T-helper 2 cell treated with Interferon-gamma antibody and Interleukin-4, amounts not matched to agents 100 ng/mL and 5 ng/mL, for 36 hours (primary cell): ENCODE measurements around the gene GCC1. TPM values are rescaled to one million over a fixed set of nuclear protein-coding genes. Genes with fewer than 3 reads are reported as not detected.
"Not testable (repeated sequence)": the region's sequence is repeated elsewhere in the genome, so short reads cannot be mapped to it uniquely, and the experiment has no call there.

Experiments used
- intact Hi-C: fragments of 100-400 bp; cut with micrococcal nuclease; formaldehyde crosslinking; loops from one replicate; pipeline ENCODE4 v1.15.1; 2023
- total RNA-seq: library from RNA; stranded (reverse); gene quantifications from 2 replicates; pipeline ENCODE4 v1.2.3, GENCODE V29; 2022

The GCC1 gene
- total RNA-seq, 1 donor from 2014 or later, result 18.1 TPM

- intact Hi-C loops, result no loop called here
These were observed 5.8 kb upstream of the GCC1 start for GRCh38 chr7:127591189-127591588.

- intact Hi-C loops, result loop anchor here (5.0 to 10.0 kb wide), 3 partner anchors 143 to 867 kb away; partner anchors contain the start of gene HILPDA
These were observed 4.5 kb upstream of the GCC1 start for GRCh38 chr7:127589896-127590295.

- intact Hi-C loops, result loop anchor here (1.0 to 10.0 kb wide), 5 partner anchors 63 to 868 kb away; partner anchors contain the start of genes HILPDA, SND1 and ZNF800
These were observed 3.5 kb upstream of the GCC1 start for GRCh38 chr7:127588697-127589482.

GRCh38 chr7:127588019-127588696, 2.8 kb upstream of the GCC1 start, which contains the start of gene ARF5:
Gene ARF5, plus strand, starts transcription at chr7:127588411. Its CDS starts 88 bp downstream, at chr7:127588499.
- intact Hi-C loops, result loop anchor here (1.0 to 10.0 kb wide), 5 partner anchors 64 to 869 kb away; partner anchors contain the start of genes HILPDA, SND1 and ZNF800

GRCh38 chr7:127587663-127588018, 2.2 kb upstream of the GCC1 start:
- intact Hi-C loops, result loop anchor here (1.0 to 10.0 kb wide), 5 partner anchors 65 to 870 kb away; partner anchors contain the start of genes HILPDA, SND1 and ZNF800

- intact Hi-C loops, result loop anchor here (5.0 to 10.0 kb wide), 3 partner anchors 139 to 871 kb away; partner anchors contain the start of gene HILPDA
These were observed 950 bp upstream of the GCC1 start for GRCh38 chr7:127586346-127586745.

GRCh38 chr7:127584648-127585043, 750 bp downstream of the GCC1 start:
- intact Hi-C loops, result loop anchor here (1.0 to 10.0 kb wide), 4 partner anchors 137 to 873 kb away; partner anchors contain the start of genes HILPDA and ZNF800

GRCh38 chr7:127582361-127582760, 3.0 kb downstream of the GCC1 start:
- intact Hi-C loops, result loop anchor here (10.0 kb wide), 1 partner anchor 272 kb away; no protein-coding TSS in a partner anchor

GRCh38 chr7:127581716-127582115, 3.7 kb downstream of the GCC1 start:
- intact Hi-C loops, result loop anchor here (10.0 kb wide), 1 partner anchor 273 kb away; no protein-coding TSS in a partner anchor

- intact Hi-C loops, result loop anchor here (10.0 kb wide), 1 partner anchor 274 kb away; no protein-coding TSS in a partner anchor
These were observed 4.8 kb downstream of the GCC1 start for GRCh38 chr7:127580612-127581011.

- intact Hi-C loops, result no loop called here
These were observed 6.6 kb downstream of the GCC1 start for GRCh38 chr7:127578711-127579275.

GRCh38 chr7:127578036-127578684, 7.2 kb downstream of the GCC1 start:
- intact Hi-C loops, result no loop called here

- intact Hi-C loops, result no loop called here
These were observed 13.5 kb downstream of the GCC1 start for GRCh38 chr7:127571741-127572505.

GRCh38 chr7:127568034-127568433, 17.4 kb downstream of the GCC1 start:
- intact Hi-C loops, result not testable (repeated sequence)

GRCh38 chr7:127566242-127566641, 19.2 kb downstream of the GCC1 start:
- intact Hi-C loops, result no loop called here

GRCh38 chr7:127557803-127558202, 27.6 kb downstream of the GCC1 start:
- intact Hi-C loops, result no loop called here

GRCh38 chr7:127556404-127556803, 29.0 kb downstream of the GCC1 start:
- intact Hi-C loops, result no loop called here

- intact Hi-C loops, result no loop called here
These were observed 33.5 kb downstream of the GCC1 start for GRCh38 chr7:127551941-127552340.

- intact Hi-C loops, result no loop called here
These were observed 35.1 kb downstream of the GCC1 start for GRCh38 chr7:127550247-127550646.

- intact Hi-C loops, result no loop called here
These were observed 39.1 kb downstream of the GCC1 start for GRCh38 chr7:127546313-127546712.
